Astrocyte (in vitro differentiated cells and primary cell): ENCODE measurements around the gene CAPZA2. TPM values are rescaled to one million over a fixed set of nuclear protein-coding genes. Genes with fewer than 3 reads are reported as not detected.

ENCODE experiments used
- DNase-seq: peaks from one replicate; pipeline ENCODE4 v3.0.0-alpha.2; 2010; ENCODE audit warnings: low read depth
- FAIRE-seq: peaks from 2 replicates; lab custom pipeline; 2011; peaks lifted over from hg19 to GRCh38; lab: Jason Lieb, UNC
- H2AFZ ChIP-seq: 2 replicates; pipeline ENCODE4 v1.6.0; 2012; ENCODE audit warnings: low read depth, low read length, inconsistent platforms
- H3K27ac ChIP-seq: 2 replicates; pipeline ENCODE4 v1.5.1; 2011; ENCODE audit warnings: low read depth, low read length, inconsistent platforms
- H3K27me3 ChIP-seq: 2 replicates; pipeline ENCODE4 v1.6.0; 2011; ENCODE audit warnings: low read length, inconsistent platforms; ENCODE audit not compliant: insufficient read depth
- H3K36me3 ChIP-seq: 2 replicates; pipeline ENCODE4 v1.5.1; 2011; ENCODE audit warnings: low read length, inconsistent platforms; ENCODE audit not compliant: insufficient read depth
- H3K4me1 ChIP-seq: 2 replicates; pipeline ENCODE4 v1.5.1; 2011; ENCODE audit warnings: low read length, inconsistent platforms; ENCODE audit not compliant: insufficient read depth
- H3K4me2 ChIP-seq: 2 replicates; pipeline ENCODE4 v1.6.0; 2012; ENCODE audit warnings: low read length, inconsistent platforms
- H3K4me3 ChIP-seq: 2 replicates; pipeline ENCODE4 v1.5.1; 2011; ENCODE audit warnings: low read depth, mild to moderate bottlenecking, low read length, inconsistent platforms; ENCODE audit not compliant: insufficient read depth
- H3K79me2 ChIP-seq: 2 replicates; pipeline ENCODE4 v1.6.0; 2012; ENCODE audit warnings: mild to moderate bottlenecking, low read length, inconsistent platforms; ENCODE audit not compliant: insufficient read depth
- H3K9ac ChIP-seq: 2 replicates; pipeline ENCODE4 v1.6.0; 2012; ENCODE audit warnings: mild to moderate bottlenecking, low read length, inconsistent platforms
- H3K9me3 ChIP-seq: 2 replicates; pipeline ENCODE4 v1.5.1; 2012; ENCODE audit warnings: low read depth, mild to moderate bottlenecking, low read length, inconsistent platforms; ENCODE audit not compliant: insufficient read depth
- H4K20me1 ChIP-seq: 2 replicates; pipeline ENCODE4 v1.6.0; 2012; ENCODE audit warnings: low read length, inconsistent platforms; ENCODE audit not compliant: insufficient read depth
- H3K27ac Mint-ChIP-seq: one replicate; pipeline ENCODE4 v1.8.0; 2021; ENCODE audit warnings: mild to moderate bottlenecking, mixed read lengths; ENCODE audit not compliant: unreplicated experiment
- H3K27me3 Mint-ChIP-seq: one replicate; pipeline ENCODE4 v1.8.0; 2021; ENCODE audit warnings: low read depth, mixed read lengths; ENCODE audit not compliant: unreplicated experiment
- H3K36me3 Mint-ChIP-seq: one replicate; pipeline ENCODE4 v1.8.0; 2021; ENCODE audit warnings: low read depth, mixed read lengths; ENCODE audit not compliant: unreplicated experiment
- H3K4me1 Mint-ChIP-seq: one replicate; pipeline ENCODE4 v1.8.0; 2021; ENCODE audit warnings: low read depth, mixed read lengths; ENCODE audit not compliant: unreplicated experiment
- H3K4me3 Mint-ChIP-seq: one replicate; pipeline ENCODE4 v1.8.0; 2021; ENCODE audit warnings: mild to moderate bottlenecking, moderate library complexity, mixed read lengths; ENCODE audit not compliant: unreplicated experiment
- H3K9me3 Mint-ChIP-seq: one replicate; pipeline ENCODE4 v1.8.0; 2021; ENCODE audit warnings: mild to moderate bottlenecking, mixed read lengths; ENCODE audit not compliant: unreplicated experiment
- CTCF ChIP-seq: IDR thresholded peaks from 2 replicates; pipeline ENCODE4 v1.5.1; 2011; ENCODE audit warnings: low read depth, mild to moderate bottlenecking, inconsistent platforms, low read length, moderate library complexity; ENCODE audit not compliant: insufficient read depth
- EZH2 ChIP-seq: IDR thresholded peaks from 2 replicates; pipeline ENCODE4 v1.6.1; 2012; ENCODE audit warnings: mild to moderate bottlenecking, low read length, inconsistent platforms; ENCODE audit not compliant: insufficient read depth
- total RNA-seq: library from RNA; stranded (reverse); gene quantifications from 2 replicates; pipeline ENCODE4 v1.2.1, GENCODE V29; 2021

CAPZA2 gene
- total RNA-seq, 1 donor from 2014 or later = 261 TPM

DNA sequence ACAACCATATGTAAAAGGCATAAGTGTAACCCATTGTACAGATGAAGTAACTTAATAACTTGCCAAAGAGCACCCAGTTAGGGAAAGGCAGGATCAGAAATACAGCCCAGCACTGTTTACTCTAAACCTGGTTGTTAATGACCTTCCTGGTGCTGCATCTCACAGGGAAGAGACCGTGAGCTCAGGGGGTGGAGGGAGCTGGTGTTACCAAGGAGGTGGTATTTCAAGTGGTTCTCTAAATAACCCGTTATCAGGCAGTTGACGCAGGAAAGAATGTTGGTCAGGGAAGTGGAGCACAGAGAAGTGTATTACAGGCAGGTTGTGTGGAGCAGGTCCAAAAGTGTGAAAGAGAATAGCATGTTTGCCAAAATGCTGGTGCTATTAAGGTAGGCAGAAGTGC is 86.5 kb downstream of the CAPZA2 start:
- Mint-ChIP-seq H3K9me3 (no peaks in the 10 kb centered on the region), H3K4me1 (peaks cover 11% of the 10 kb centered on the region), H3K27me3 (no peaks in the 10 kb centered on the region), H3K4me3 (no peak overlapping the region), H3K36me3 (no peaks in the 10 kb centered on the region), H3K27ac (no peak overlapping the region)
- H3K79me2 ChIP-seq = peaks cover under 1% of the 10 kb centered on the region
- peaks cover 6% of the 10 kb centered on the region for H3K4me1 ChIP-seq
- H2AFZ ChIP-seq = no peak overlapping the region
- no peak for FAIRE-seq
- no peaks in the 10 kb centered on the region for H3K36me3 ChIP-seq
- TF ChIP-seq EZH2 (no peak), CTCF (no peak)
- peak; percentile 38 for DNase-seq
- no peak overlapping the region for H3K9ac ChIP-seq
- H3K4me3 ChIP-seq = no peak overlapping the region
- H3K9me3 ChIP-seq = no peaks in the 10 kb centered on the region
- H4K20me1 ChIP-seq = no peaks in the 10 kb centered on the region
- no peaks in the 10 kb centered on the region for H3K27me3 ChIP-seq
- no peak overlapping the region for H3K27ac ChIP-seq
- no peak overlapping the region for H3K4me2 ChIP-seq

DNA sequence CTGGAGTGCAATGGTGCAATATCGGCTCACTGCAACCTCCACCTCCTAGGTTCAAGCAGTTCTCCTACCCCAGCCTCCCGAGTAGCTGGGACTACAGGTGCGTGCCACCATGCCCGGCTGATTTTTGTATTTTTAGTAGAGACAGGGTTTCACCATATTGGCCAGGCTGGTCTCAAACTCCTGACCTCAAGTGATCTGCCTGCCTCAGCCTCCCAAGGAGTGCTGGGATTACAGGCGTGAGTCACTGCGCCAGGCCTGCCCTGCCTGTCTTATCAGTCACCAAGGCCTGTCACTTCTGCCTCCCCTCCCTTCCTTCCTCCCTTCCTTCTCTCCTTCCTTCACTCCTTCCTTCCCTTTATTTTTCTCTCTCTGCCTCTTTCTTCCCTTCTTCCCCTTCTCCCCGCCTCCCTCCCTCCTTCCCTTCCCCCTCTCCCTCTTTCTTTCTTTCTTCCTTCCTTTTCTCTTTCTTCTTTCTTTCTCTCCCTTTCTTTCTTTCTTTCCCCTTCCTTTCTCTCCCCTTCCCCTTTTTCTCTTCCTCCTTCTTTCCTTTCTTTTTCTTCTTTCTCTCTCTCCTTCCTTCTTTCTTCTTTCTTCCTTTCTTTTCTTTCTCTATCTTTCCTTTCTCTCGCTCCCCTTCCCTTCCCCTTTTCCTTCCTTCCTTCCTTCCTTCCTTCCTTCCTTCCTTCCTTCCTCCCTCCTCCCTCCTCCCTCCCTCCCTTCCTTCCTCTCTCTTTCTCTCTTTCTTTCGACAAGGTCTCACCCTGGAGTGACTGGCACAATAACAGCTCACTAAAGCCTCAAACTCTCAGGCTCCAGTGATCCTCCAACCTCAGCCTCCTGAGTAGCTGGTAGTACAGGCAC is 87.8 kb downstream of the CAPZA2 start:
- DNase-seq (no peak), FAIRE-seq (no peak)
- Mint-ChIP-seq H3K27me3 (no peaks in the 10 kb centered on the region), H3K4me1 (peaks cover 15% of the 10 kb centered on the region), H3K4me3 (no peak overlapping the region), H3K9me3 (no peaks in the 10 kb centered on the region), H3K36me3 (no peaks in the 10 kb centered on the region), H3K27ac (peak overlapping the region; percentile 62)
- Histone ChIP-seq H3K4me1 (peaks cover 12% of the 10 kb centered on the region), H3K4me3 (no peak overlapping the region), H3K36me3 (no peaks in the 10 kb centered on the region), H3K9ac (no peak overlapping the region), H2AFZ (no peak overlapping the region), H3K79me2 (peaks cover 13% of the 10 kb centered on the region), H3K27me3 (no peaks in the 10 kb centered on the region), H3K27ac (no peak overlapping the region), H3K4me2 (no peak overlapping the region), H4K20me1 (no peaks in the 10 kb centered on the region), H3K9me3 (no peaks in the 10 kb centered on the region)
- TF ChIP-seq CTCF (no peak), EZH2 (no peak)

GRCh38 chr7:116950889-116951351 is 88.5 kb downstream of the CAPZA2 start:
- TF ChIP-seq EZH2 (no peak), CTCF (no peak)
- Histone ChIP-seq H3K36me3 (no peaks in the 10 kb centered on the region), H3K4me2 (no peak overlapping the region), H3K79me2 (peaks cover 20% of the 10 kb centered on the region), H4K20me1 (peaks cover 4% of the 10 kb centered on the region), H3K27ac (no peak overlapping the region), H3K9ac (no peak overlapping the region), H3K4me3 (no peak overlapping the region), H3K9me3 (no peaks in the 10 kb centered on the region), H3K4me1 (peaks cover 15% of the 10 kb centered on the region), H2AFZ (no peak overlapping the region), H3K27me3 (no peaks in the 10 kb centered on the region)
- H3K27me3 Mint-ChIP-seq = no peaks in the 10 kb centered on the region
- DNase-seq = no peak
- no peak for FAIRE-seq
- no peak overlapping the region for H3K4me3 Mint-ChIP-seq
- peak overlapping the region; percentile 62 for H3K27ac Mint-ChIP-seq
- H3K9me3 Mint-ChIP-seq = no peaks in the 10 kb centered on the region
- no peaks in the 10 kb centered on the region for H3K36me3 Mint-ChIP-seq
- peaks cover 20% of the 10 kb centered on the region for H3K4me1 Mint-ChIP-seq
